Left lung (tissue), 10 donors: ENCODE results near the gene PSMD11. TPM values are rescaled to one million over a fixed set of nuclear protein-coding genes. Genes with fewer than 3 reads are reported as not detected.

Source experiments
- ATAC-seq: fragments of 200-7000 bp; cut with Tn5 transposase; one replicate; pipeline ENCODE4 v1.9.1; 2020; ENCODE audit warnings: moderate library complexity
- DNase-seq, 4 donors: peaks; one replicate each; pipeline ENCODE4 v3.0.0-alpha.2; 2013 to 2020
- H3K27ac ChIP-seq, 2 donors: fragments of 200-600 bp; sonication (generic) in 1 of 2; one replicate each; pipeline versions ENCODE4 v1.5.0 to v1.8.0; 2020 to 2021
- H3K27me3 ChIP-seq, 2 donors: fragments of 200-600 bp; sonication (generic) in 1 of 2; one replicate each; pipeline versions ENCODE4 v1.5.0 to v1.8.0; 2020 to 2021
- H3K36me3 ChIP-seq, 2 donors: fragments of 200-600 bp; sonication (generic) in 1 of 2; one replicate each; pipeline versions ENCODE4 v1.5.0 to v1.8.0; 2020 to 2021
- H3K4me1 ChIP-seq, 2 donors: fragments of 200-600 bp; one replicate each; pipeline ENCODE4 v1.8.0; 2021
- H3K4me3 ChIP-seq, 2 donors: fragments of 200-600 bp; sonication (generic) in 1 of 2; one replicate each; pipeline versions ENCODE4 v1.5.0 to v1.8.0; 2020 to 2021; ENCODE audit warnings: mild to moderate bottlenecking in 1 of 2
- H3K9me3 ChIP-seq, 2 donors: fragments of 200-600 bp; sonication (generic) in 1 of 2; one replicate each; pipeline versions ENCODE4 v1.5.0 to v1.8.0; 2020 to 2021
- CTCF ChIP-seq, 2 donors: fragments of 200-600 bp; sonication (generic) in 1 of 2; IDR thresholded peaks; one replicate each; pipeline versions ENCODE4 v1.5.0 to v1.8.0; 2021; ENCODE audit warnings: antibody characterized with exemption in 2 of 2
- intact Hi-C, 2 donors: fragments of 100-400 bp; cut with DNase I; formaldehyde crosslinking; loops; one replicate each; pipeline versions ENCODE4 v1.11.2 to v1.14.2; 2022
- polyA plus RNA-seq, 6 donors: library from polyadenylated mRNA; unstranded; fragments of 120-200 nt; gene quantifications; one replicate each; pipeline ENCODE4 v1.2.1, GENCODE V29; 2013; ENCODE audit not compliant: insufficient read length in 6 of 6
- total RNA-seq, 2 donors: library from RNA; stranded (reverse); fragmentation: NEBNext Ultra II Directional; extraction: Animal tissue kit (Norgen Biotek cat#: 25700); gene quantifications; one replicate each; pipeline ENCODE4 v1.2.1, GENCODE V29; 2021
- donor health status: DM: no; HTN: yes; CAD: no.
- donor health status: DM: no; HTN: no; CAD: no.

PSMD11 gene
- total and polyA plus RNA-seq, 8 donors = 67.4 to 115 (median 82.8) TPM

- intact Hi-C loops = loop anchor here in 1 of 2 donors (10.0 kb wide), 1 partner anchor 274 kb away; no protein-coding TSS in a partner anchor
- no peak overlapping the region for H3K4me3 ChIP-seq
- H3K9me3 ChIP-seq = no peaks in the 10 kb centered on the region
- peaks cover 0 to 74% of the 10 kb centered on the region in 2 donors for H3K36me3 ChIP-seq
- H3K4me1 ChIP-seq = peaks cover 3 to 4% of the 10 kb centered on the region in 2 donors
- no peak for TF ChIP-seq CTCF (IDR thresholded peaks at IDR 0.05)
- ATAC-seq = no peak
- H3K27me3 ChIP-seq = peaks cover 0 to 4% of the 10 kb centered on the region in 2 donors
- no peak overlapping the region for H3K27ac ChIP-seq
- DNase-seq = no peak
Observed at GRCh38 chr17:32481193-32481592, 36.9 kb downstream of the PSMD11 start.

DNA sequence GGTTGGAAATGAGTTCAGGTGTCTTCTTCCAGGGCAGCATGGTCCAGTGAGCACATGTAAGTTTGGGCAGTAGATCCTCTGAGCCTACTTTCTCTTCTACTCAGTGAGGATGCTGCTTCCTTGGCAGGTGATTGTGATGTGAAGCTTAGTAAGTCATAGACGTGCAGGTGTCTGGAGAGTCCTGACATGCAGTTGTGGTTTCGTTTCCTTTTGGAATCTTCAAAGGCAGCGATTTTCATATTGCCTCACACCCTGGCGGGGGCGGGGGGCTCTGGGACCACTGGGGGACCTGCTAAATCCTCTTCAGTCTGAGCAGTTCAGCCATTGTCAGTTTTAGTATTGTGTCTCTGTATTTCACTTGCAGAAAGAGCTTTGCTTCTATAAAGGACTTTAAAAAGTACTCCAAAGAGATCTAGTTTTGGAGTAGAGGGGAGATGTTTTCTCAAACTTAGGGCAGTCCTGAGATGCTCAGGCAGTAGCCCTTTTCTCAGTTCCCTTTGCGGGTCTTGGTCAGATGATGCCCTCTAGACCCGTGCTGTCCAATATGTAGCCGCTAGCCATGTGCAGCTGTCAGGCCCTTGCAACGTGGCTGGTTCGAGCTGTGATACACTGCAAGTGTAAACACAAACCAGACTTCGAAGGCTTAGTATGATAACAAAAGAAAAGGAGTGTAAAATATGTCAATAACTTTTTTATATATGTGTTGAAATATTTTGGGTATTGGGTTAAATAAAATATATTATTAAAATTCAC, 38.4 kb downstream of the PSMD11 start:
- peak overlapping the region in 1 of 2 donors; percentile 78 for H3K27ac ChIP-seq
- peaks cover 0 to 10% of the 10 kb centered on the region in 2 donors for H3K27me3 ChIP-seq
- ATAC-seq = no peak
- no peak overlapping the region for H3K4me3 ChIP-seq
- intact Hi-C loops = loop anchor here in 1 of 2 donors (10.0 kb wide), 1 partner anchor 272 kb away; no protein-coding TSS in a partner anchor
- H3K36me3 ChIP-seq = peaks cover 0 to 59% of the 10 kb centered on the region in 2 donors
- DNase-seq = no peak
- no peaks in the 10 kb centered on the region for H3K9me3 ChIP-seq
- peaks cover 6 to 11% of the 10 kb centered on the region in 2 donors for H3K4me1 ChIP-seq
- TF ChIP-seq CTCF (IDR thresholded peaks at IDR 0.05) = no peak

DNA sequence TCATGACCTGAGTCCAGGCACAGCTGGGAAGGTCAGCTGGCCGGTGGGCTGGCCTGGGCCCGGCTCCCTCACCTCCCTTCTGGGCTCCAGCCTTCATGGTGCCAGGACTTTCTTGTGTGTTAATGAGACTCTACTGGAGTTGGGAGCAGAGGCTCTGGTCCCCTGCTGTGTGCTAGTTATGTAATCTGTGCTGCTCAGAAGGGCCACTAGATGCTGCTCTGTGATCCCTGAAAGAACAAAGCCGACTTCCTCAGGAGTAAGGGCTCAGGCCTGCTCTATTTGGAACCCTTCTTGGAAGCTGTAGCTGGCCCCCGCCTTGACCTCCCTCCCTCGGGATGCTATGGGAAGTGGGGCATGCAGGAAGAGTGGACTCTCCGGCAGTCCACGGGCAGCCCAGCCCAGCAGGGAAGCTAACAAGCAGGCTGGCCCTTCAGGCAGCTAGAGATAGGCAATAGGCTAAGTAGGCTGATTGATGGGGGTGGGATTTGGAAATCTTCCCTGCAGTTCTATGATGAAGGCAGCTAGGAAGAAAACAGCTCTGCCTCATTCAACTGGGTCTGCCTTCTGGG, 39.2 kb downstream of the PSMD11 start:
- Histone ChIP-seq H3K4me1 (peaks cover 7 to 18% of the 10 kb centered on the region in 2 donors), H3K27me3 (peaks cover 0 to 16% of the 10 kb centered on the region in 2 donors), H3K27ac (peak overlapping the region in 1 of 2 donors; percentile 78), H3K9me3 (no peaks in the 10 kb centered on the region), H3K4me3 (no peak overlapping the region), H3K36me3 (peaks cover 0 to 59% of the 10 kb centered on the region in 2 donors)
- intact Hi-C loops = loop anchor here in 1 of 2 donors (10.0 kb wide), 1 partner anchor 271 kb away; no protein-coding TSS in a partner anchor
- TF ChIP-seq CTCF (IDR thresholded peaks at IDR 0.05) = peak in 1 of 2 donors; percentile 48
- peak; percentile 57 for ATAC-seq
- peak in 2 of 4 donors; percentile 83 to 84 for DNase-seq

DNA sequence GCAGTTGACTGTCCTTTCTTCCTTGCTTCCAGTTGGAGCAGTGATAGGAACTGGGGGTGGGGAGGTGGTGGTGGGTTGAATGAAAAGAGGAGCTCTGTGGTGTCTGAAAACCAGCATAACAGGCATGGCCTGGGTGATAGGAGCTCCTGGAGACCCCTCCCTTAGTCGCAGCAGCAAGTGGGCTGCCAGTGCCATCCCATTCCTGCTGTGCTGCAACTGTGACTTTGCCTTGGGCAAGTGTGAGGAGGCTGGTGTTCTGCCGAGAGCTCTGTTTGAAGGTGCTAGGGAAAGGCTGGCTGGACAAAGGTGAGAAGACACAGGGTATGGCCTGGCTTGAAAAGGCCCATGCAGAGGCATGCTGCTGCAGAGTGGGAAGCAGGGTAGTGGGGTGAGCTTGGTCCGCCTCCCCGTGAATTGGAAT, 39.7 kb downstream of the PSMD11 start:
- ATAC-seq = no peak
- Histone ChIP-seq H3K27me3 (peaks cover 0 to 16% of the 10 kb centered on the region in 2 donors), H3K27ac (peak overlapping the region in 1 of 2 donors; percentile 78), H3K4me3 (no peak overlapping the region), H3K4me1 (peaks cover 7 to 20% of the 10 kb centered on the region in 2 donors), H3K36me3 (peaks cover 0 to 57% of the 10 kb centered on the region in 2 donors), H3K9me3 (no peaks in the 10 kb centered on the region)
- no peak for TF ChIP-seq CTCF (IDR thresholded peaks at IDR 0.05)
- intact Hi-C loops = loop anchor here in 1 of 2 donors (10.0 kb wide), 1 partner anchor 271 kb away; no protein-coding TSS in a partner anchor
- DNase-seq = no peak

DNA sequence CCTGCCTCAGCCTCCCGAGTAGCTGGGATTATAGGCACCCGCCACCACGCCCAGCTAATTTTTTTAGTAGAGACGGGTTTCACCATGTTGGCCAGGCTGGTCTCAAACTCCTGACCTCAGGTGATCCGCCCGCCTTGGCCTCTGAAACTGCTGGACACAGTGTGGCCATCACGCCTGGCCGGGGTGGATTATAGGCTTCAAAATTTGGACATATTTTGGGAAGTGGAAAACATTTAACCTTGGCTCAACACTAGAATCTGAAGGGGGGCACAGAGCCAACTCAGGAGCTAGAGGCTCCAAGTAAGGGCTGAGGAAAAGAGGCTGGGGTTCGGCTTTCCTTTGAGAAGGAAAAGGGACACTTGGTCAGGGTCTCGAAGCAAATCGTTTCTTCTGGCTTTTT, 40.3 kb downstream of the PSMD11 start:
- no peak overlapping the region for H3K27ac ChIP-seq
- H3K36me3 ChIP-seq = peaks cover 0 to 52% of the 10 kb centered on the region in 2 donors

More for the DNA sequence above, 40.3 kb downstream of the PSMD11 start:
- ATAC-seq (no peak), DNase-seq (no peak)
- no peaks in the 10 kb centered on the region for H3K9me3 ChIP-seq
- H3K27me3 ChIP-seq = peaks cover 0 to 16% of the 10 kb centered on the region in 2 donors
- TF ChIP-seq CTCF (IDR thresholded peaks at IDR 0.05) = no peak
- intact Hi-C loops = loop anchor here in 1 of 2 donors (10.0 kb wide), 1 partner anchor 270 kb away; no protein-coding TSS in a partner anchor
- peaks cover 7 to 20% of the 10 kb centered on the region in 2 donors for H3K4me1 ChIP-seq
- no peak overlapping the region for H3K4me3 ChIP-seq
